A549 treated with CpdA at 1 μM for 4 hours (cell line): ENCODE results near the gene AATF. TPM values are rescaled to one million over a fixed set of nuclear protein-coding genes. Genes with fewer than 3 reads are reported as not detected.

Source experiments
- total RNA-seq: library from RNA; stranded (reverse); fragments of 200-300 nt; extraction: Qiagen RNA extraction; gene quantifications from 5 replicates; pipeline ENCODE4 v1.2.3, GENCODE V29; 2022; ENCODE audit warnings: low read depth

Gene AATF, protein sequence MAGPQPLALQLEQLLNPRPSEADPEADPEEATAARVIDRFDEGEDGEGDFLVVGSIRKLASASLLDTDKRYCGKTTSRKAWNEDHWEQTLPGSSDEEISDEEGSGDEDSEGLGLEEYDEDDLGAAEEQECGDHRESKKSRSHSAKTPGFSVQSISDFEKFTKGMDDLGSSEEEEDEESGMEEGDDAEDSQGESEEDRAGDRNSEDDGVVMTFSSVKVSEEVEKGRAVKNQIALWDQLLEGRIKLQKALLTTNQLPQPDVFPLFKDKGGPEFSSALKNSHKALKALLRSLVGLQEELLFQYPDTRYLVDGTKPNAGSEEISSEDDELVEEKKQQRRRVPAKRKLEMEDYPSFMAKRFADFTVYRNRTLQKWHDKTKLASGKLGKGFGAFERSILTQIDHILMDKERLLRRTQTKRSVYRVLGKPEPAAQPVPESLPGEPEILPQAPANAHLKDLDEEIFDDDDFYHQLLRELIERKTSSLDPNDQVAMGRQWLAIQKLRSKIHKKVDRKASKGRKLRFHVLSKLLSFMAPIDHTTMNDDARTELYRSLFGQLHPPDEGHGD
- 138 to 159 TPM (median 145 TPM) in 5 replicates for total RNA-seq

DNA sequence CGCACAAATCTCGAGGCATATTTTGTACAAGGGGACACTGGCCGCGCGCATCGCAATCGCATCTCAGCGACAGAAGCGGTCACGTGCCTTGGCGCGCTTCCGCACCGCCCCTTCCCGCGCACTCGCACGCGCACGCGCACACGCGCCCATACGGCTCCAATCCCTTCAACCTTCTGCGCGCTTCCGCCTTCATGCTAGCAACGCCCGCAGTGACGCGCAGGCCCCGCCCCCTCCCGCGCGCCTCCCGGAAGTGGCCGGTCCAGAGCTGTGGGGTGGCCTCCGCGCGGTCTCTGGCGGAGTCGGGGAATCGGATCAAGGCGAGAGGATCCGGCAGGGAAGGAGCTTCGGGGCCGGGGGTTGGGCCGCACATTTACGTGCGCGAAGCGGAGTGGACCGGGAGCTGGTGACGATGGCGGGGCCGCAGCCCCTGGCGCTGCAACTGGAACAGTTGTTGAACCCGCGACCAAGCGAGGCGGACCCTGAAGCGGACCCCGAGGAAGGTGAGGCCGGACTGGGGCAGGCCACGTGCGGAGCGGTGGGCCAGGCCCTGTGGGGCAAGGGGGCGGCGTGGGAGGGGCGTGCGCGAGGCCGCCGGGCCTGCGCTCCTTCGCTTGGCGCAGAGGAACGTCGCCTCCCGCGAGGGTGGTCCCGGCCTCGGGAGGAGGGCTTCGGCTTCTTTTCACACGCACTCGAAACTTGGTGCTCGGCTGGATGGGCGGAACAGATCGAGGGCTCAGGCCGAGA lies at the start of gene AATF:
Gene AATF (plus strand): TSS at position 238 of the 744 bp plus-strand sequence. CDS start 172 bp downstream, at position 410.

DNA sequence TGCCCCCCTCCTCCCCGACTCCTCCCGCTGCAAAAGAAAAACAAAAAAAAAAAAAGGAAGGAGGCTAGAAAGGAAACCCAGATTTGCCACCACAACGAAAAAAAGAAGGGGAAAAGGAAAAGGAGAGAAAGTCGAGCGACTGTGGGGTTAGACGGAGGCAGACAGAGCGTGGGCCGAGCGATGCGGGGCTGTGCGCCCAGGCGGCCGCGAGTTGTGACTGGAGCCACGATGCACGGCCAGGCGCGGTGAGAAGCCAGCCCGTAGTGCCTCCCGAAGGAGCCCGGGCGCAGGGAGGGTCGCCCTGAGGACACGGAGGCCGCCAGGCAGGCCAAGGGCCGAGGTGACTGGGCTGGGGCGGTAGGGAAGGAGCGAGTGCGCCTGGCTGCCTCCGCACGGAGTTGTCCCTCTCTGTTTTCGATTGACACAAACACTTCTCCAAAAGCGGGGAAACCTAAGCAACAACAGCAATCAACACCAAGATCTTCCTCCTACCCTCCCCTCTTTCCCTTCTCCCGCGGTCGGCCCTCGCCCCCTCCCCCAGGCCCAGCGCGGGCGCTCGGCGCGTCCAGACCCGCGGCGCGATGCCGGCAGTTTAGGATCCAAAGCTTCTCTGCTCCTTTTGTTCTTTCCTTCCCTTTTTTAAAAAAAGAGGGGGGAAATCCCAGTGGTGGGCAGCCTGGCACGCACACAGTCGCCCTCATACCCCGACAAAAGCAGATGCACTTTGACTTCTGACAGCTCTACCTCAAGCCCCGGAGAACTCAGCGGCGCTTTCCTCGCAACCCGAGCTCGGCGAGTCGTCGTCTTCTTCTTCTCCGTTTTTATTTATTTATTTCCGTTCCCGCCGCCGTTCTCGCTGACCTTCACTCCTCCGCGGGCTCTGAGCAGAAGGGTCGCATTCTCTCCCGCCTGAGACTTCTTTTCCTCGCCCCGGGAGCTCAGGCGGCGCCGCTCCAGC lies 11.5 kb upstream of the AATF start, which contains the start of gene LHX1:
Gene LHX1 (plus strand): TSS at position 475 of the 958 bp plus-strand sequence. CDS start 723 bp downstream, outside the sequence.

Other genes with a start within 250 kb of the AATF start
- 2.6 to 3.6 TPM (median 3.4 TPM) in 5 replicates for gene LHX1, start 11.5 kb upstream of the AATF start, total RNA-seq